Bone marrow (tissue), 2 donors: Measurements from ENCODE around the gene HAND2.

Experiments
- DNase-seq, 2 donors: peaks; one replicate each; lab custom pipeline; 2025; lab: John Stamatoyannopoulos, UW

The HAND2 gene

DNA sequence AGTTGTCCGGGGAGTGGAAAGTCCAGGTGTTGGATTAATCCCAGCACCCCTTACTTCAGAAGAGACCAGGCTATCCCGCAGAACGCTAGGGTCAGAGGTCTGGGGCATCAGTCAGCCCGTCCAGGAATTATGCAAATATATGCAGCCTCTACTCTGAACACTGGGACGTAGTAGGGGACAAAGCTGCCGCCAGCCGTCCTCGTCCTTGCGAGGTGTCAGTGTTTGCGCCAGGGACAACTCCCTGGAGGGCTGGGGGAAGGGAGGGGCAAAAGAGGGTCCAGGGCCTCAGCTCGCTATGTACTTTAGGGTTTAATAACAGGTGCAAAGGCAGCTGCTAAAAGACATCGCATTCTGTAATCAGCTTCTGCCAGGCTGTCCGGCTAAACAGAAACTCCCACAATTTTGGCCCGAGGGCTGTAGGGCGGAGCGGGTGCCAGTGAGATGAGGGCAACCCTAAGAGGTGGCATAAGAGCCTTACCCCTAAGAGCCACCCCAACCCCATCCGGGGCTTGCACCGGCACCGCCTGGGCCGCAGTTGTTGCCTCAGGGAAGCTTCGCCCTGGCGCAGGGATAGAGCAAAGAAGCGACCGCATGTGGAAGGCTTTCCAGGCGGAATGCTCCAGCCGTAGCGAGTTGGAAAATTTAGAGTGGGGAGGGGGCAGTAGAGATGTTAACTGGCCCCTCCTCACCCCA, 8.4 kb downstream of the HAND2 start:
- DNase-seq: no peak

DNA sequence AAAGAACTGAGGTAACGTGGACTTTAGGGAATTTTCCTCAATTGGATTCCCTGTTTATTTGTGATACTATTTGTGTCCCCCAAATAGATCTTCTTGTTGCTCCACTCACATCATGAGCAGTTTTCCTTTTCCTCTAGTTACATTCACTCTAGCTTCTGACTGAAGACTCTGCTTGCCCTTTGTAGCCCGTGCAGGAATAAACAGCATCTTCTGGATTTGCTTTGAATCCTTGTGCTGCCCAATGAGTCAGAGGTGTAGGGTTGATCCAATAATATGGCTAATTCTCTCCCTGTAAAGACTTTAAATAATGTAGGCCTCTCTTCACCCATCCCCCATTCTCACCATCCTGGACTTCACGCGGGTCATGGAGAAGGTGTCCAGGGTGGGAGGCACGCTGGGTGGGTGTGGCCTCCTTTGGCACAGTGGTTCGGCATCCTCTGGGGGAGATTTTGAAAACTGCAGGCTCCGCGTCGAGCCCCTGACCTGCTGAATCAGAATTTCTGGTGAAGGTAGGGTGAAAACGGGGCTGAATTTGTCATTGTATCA, 9.0 kb downstream of the HAND2 start:
- DNase-seq: no peak

- DNase-seq: no peak
Observed at GRCh38 chr4:173519111-173520101, 10.6 kb downstream of the HAND2 start.

DNA sequence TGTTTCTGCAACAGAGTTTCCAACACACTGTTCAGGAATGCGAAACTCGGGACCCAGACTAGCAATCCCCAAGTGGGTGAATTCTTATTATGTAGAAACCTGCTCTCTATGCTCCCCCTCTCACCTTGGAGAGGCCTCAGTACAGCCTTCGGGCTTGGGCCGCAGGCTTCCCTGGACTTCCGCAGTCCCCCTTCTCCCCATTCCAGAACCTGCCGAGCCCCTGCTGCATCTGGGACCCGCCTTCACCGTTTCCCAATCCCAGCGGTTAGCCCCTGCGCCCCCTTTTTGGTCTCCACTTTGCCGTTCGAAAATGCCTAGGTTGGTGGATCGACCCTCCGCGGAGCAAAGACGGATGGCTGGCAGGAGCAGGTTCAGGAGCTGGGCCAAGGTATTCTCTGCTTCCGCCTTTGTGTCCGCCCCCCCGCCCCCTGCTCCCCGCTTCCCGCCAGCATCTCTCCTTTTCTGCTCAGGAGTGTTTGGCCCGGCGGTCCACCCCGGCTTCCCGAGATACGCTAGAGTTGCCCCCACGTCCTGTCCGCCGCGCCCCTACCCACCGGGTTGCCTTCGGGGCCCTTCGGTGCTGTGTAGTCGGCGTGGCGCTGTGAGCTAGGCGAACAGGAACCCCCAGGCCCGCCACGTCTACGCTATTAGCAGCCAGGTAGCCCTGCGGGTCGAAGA, 11.5 kb downstream of the HAND2 start:
- no peak for DNase-seq

GRCh38 chr4:173517781-173518424, 12.1 kb downstream of the HAND2 start:
- no peak for DNase-seq

- no peak for DNase-seq
Observed at GRCh38 chr4:173516621-173517524, 13.2 kb downstream of the HAND2 start.

- no peak for DNase-seq
Observed at GRCh38 chr4:173515458-173515857, 14.6 kb downstream of the HAND2 start.

DNA sequence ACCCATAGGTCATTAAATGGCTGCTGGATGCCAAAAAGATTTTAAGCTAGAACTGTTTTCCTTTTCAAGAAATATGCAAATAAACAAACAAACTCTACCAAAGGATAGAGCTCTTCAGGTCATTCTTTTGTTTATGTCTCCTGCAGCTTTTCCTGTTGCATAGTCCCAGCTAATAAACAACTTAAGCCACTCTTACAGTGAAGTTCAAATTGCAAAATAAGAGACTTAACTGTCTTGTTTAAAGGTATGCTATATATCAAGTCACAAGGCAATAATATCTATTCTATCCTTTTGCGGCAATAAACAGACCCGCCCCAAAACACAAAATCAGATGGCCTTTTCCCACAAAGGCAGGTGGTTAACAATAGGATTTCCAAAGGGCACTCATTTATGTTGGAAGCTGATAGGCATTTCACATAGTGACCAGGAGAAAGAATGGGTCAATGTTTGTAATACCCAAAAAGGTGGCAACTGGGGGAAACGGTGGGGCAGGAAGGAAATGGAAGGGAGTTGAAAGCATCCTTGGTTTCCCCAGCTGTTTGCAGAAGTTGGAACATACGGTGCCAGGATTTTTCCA, 15.3 kb downstream of the HAND2 start:
- no peak for DNase-seq

DNA sequence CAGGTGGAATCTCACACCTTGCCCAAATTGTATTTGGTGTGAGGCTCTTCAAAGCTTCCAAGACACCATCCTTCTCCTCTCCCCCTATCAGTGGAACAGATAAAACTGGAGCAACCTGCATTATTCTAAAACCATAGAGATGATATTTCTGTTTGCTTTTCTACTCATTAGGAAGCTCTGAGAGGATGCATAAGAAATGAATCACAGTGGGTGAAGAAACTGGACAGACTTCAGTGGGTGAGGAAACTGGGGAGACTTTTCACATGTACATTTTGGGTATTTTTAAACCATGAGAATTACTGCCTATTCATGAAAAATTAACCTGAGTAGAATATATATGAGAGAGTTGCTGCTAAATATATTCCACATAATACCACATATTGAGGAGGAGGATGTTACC, 16.4 kb downstream of the HAND2 start:
- DNase-seq: no peak

DNA sequence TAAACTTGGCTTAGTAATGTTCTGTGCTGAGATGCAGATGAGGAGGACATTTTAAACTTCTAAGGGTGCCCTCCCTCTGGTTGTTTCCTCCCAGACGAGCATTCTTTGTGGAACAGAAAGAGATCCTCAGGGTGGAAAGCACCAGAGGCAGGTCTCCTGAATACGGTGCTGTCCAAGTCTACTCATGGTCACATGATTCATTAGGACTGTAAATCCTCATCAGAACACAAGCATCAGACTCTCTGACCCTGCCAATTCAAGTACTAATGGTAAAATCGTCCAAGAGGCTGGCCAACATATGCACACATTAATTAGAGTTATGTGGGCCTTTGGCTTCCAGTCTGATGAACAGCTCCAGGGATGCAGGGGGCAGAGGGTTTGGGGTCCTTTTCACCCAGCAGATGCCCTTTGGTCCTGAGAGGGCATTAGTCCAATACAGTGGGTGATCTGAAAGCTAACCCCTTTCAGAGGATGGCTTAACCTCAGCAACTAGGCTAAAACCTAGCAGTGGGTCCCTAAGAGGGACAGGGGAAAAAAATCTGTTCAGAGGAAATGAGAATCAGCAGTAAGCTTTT, 18.2 kb downstream of the HAND2 start:
- DNase-seq: no peak

DNA sequence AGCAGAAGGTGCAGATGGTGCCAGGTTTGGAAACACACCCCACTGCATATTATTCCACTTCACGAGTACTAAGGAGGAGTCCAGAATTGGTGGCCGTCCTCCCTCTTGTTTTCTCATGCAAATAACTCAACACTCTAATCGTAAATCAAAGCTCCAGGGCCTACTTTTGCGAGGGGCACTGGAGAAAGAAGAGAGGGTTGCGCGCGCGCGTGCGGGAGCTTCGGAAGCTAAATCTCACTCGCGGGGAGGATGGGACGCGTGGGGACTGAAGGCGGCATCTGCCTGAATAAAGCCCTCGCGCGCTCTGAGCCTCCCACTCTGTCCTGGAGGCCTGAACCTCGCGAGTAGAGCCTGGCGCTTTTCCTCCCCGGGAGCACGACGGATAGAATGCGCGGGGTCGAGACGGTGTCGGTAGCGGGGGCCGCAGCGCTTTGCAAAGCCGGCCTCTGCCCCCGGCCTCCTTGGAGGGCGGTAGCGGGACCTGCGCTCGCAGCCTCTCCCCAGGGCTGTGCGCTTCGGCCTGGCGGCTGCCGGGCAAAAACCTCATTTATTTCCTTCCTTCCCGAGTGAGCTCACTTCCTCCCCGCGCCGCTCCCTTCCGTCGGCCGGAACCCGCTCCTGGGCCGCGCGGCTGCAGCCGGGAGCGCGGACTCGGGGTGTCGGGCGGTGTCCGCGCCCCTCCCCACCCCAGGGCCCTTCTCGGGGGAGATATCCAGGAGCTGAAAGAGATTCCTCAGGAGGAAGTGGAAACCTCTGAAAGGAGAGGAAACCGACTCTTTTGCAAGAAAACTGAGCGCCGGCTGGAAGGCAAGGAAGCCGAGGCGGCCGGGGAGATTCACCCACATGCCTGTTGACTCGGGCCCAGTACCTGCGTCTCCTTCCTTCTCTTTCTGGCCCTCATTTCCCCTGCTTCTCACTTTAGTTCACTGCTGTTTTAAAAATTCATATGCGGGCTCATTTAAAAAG, 20.7 kb downstream of the HAND2 start:
- no peak for DNase-seq

GRCh38 chr4:173508386-173509035, 21.5 kb downstream of the HAND2 start:
- DNase-seq: no peak

DNA sequence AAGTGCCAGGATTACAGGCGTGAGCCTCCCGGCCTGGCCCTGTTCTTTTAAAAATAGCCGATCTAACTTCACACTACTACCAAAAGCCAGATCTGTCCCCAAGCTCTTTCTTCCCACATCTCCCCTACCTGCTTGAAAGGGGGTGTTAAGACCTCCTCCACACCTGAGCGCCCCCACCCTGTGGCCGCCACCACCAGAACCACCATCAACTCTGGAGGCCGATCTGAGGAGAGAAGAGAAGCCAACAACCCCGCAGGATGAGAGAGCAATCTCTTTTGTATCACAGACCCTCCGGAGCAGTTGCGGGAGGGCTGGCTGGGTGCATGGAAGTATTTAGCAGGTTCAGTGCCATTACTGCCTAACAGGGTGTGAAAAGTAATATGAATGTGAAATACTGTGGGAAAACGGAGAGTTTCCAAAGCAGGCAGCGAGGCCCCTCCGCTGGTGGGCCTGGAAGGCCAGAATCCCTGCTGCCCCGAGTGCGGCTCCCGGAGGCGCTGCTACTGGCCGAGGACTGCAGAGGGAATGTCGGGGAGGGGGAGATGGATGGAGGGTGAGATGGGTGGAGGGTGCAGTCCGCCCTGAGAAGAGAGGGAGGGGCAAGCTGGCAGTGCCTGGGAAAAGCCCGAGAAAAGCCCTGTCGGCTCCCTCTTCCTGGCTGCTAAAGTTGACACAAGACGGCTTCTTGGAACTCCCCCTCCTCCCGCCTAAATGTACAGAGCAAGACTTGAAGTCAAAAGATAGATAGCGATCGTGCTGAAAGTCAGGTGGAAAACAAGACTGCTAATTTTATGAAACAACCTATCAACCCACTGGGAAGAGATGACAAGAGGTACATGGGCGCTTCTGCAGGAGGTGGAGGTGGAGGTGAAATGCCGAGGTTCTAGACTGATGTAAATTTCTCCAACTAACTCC, 22.3 kb downstream of the HAND2 start:
- no peak for DNase-seq

GRCh38 chr4:173506597-173507211, 23.3 kb downstream of the HAND2 start:
- DNase-seq: no peak

- peak in 1 of 2 donors; percentile 23 for DNase-seq
Observed at GRCh38 chr4:173505924-173506518, 24.0 kb downstream of the HAND2 start.

DNA sequence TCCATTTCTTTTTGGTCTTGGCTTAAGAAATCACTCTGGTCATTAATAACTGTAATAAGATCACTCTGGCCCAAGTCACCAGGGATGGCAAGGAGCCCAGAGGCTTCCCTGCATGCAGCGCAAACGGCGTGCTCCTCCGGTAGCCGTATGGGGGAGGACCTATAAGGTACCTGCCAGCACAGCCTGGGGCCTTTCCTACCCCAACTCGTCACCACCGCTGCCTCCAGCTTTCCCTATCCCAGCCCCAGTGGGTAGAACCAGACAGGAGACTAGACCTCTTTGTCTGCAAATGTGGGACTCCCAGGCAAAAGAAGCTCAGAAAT, 25.9 kb downstream of the HAND2 start:
- no peak for DNase-seq
